ENCODE measurements around the gene CASK. TPM values are rescaled to one million over a fixed set of nuclear protein-coding genes. Genes with fewer than 3 reads are reported as not detected.

CASK gene
- total and polyA plus RNA-seq, 10 donors: 4.7 to 63.7 (median 42.8) TPM

- H3K4me1 ChIP-seq: peaks cover 0 to 7% (median 0%) of the 10 kb centered on the region in 6 donors
- H3K27me3 ChIP-seq (replicated peaks in 1 of 7): no peaks in the 10 kb centered on the region
- DNase-seq: no peak
- H3K4me3 ChIP-seq: no peak overlapping the region
- peaks cover 0 to 3% (median 0%) of the 10 kb centered on the region in 8 donors for H3K9me3 ChIP-seq
- 63 to 92% (median 82%) methylated on average over 1 of the region's 1 CpG for WGBS, 5 donors
- TF ChIP-seq POLR2A (IDR thresholded peaks at IDR 0.05): no peak
- TF ChIP-seq POLR2AphosphoS5 (IDR thresholded peaks at IDR 0.05): no peak
- TF ChIP-seq CTCF (IDR thresholded peaks at IDR 0.05 in 8 of 11, conservative IDR thresholded peaks at IDR 0.05 in 3 of 11): no peak
- no peak overlapping the region for H3K27ac ChIP-seq
- H3K36me3 ChIP-seq: no peaks in the 10 kb centered on the region
- intact Hi-C loops (cut with DNase I; ENCODE audit: low total_unique reads): no loop called here
These were observed 144.3 kb downstream of the CASK start for GRCh38 chrX:41779030-41779564.

DNA sequence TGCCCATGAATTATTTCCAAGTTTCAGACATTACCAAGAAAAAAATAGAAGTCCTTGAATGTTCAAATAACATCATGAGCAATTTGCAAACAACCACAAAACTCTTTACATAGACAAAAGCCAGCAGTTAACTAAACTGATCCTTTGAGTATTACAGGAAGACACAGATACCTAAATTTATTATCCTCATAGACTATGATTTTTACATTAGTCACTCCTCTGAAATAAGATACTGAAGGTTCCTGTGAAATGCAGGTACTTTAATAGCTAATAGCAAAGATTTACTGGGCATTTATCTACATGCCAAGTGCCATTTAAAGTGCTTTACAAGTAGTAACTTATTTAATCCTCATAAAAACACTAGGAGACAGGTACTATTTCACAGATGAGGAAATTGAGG is 161.7 kb downstream of the CASK start:
- H3K27ac ChIP-seq: no peak overlapping the region
- DNase-seq: no peak
- TF ChIP-seq CTCF (IDR thresholded peaks at IDR 0.05 in 8 of 11, conservative IDR thresholded peaks at IDR 0.05 in 3 of 11) (no peak), POLR2AphosphoS5 (IDR thresholded peaks at IDR 0.05) (no peak), POLR2A (IDR thresholded peaks at IDR 0.05) (no peak)
- no peaks in the 10 kb centered on the region for H3K4me1 ChIP-seq
- intact Hi-C loops (cut with DNase I; ENCODE audit: low total_unique reads): no loop called here
- no peak overlapping the region for H3K4me3 ChIP-seq
- H3K27me3 ChIP-seq (replicated peaks in 1 of 7): no peaks in the 10 kb centered on the region
- H3K9me3 ChIP-seq: no peaks in the 10 kb centered on the region
- no peaks in the 10 kb centered on the region for H3K36me3 ChIP-seq

DNA sequence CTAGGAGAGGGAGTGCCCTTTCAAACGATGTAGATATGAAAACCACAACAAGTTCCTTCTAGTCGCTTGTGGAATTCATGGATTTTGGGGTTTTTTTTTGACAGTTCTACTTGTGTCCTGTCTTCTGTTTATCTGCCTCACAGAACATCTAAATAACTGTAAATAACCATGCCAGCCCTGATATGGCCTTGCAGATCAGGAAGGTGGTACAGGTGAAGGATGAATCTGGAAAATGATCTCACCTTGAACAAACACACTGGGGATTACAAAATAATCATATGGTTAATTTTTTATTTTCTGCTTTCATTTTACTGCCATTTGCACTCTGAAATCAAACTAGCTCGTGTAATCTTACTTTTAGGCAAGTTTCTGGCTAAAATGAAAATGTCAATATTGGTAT is 162.2 kb downstream of the CASK start:
- intact Hi-C loops (cut with DNase I; ENCODE audit: low total_unique reads): no loop called here
- no peaks in the 10 kb centered on the region for H3K4me1 ChIP-seq
- H3K4me3 ChIP-seq: no peak overlapping the region
- no peaks in the 10 kb centered on the region for H3K36me3 ChIP-seq
- TF ChIP-seq POLR2A (IDR thresholded peaks at IDR 0.05): no peak
- no peak for TF ChIP-seq POLR2AphosphoS5 (IDR thresholded peaks at IDR 0.05)
- TF ChIP-seq CTCF (IDR thresholded peaks at IDR 0.05 in 8 of 11, conservative IDR thresholded peaks at IDR 0.05 in 3 of 11): no peak
- 35 to 54% (median 42%) methylated on average over 3 of the region's 3 CpGs for WGBS, 5 donors
- no peaks in the 10 kb centered on the region for H3K27me3 ChIP-seq (replicated peaks in 1 of 7)
- H3K9me3 ChIP-seq: no peaks in the 10 kb centered on the region
- no peak for DNase-seq
- no peak overlapping the region for H3K27ac ChIP-seq

DNA sequence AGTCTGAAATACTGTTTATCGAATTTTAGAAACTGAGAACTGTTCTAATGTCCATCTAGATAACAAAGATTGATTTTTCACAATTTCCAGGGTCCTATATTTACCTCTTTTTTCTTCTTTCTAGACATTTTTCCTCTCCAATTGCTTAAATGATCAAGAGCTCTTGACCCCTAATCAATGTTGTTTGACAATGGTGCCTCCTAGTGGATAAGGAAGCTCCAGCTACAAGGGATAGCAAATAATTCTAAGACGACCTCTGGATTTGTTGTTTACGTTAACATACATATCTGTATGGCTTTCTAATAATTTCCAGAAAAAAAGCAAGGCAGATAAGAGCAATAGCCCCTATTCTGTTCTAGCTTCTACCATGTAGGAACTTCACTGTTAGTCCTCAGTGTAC is 163.5 kb downstream of the CASK start:
- WGBS, 5 donors: 39 to 71% (median 58%) methylated on average over 3 of the region's 3 CpGs
- TF ChIP-seq CTCF (IDR thresholded peaks at IDR 0.05 in 8 of 11, conservative IDR thresholded peaks at IDR 0.05 in 3 of 11) (peak in 9 of 11 experiments; percentile 25 to 57 (median 48)), POLR2A (IDR thresholded peaks at IDR 0.05) (no peak)
- Histone ChIP-seq H3K4me3 (no peak overlapping the region), H3K4me1 (no peaks in the 10 kb centered on the region), H3K9me3 (no peaks in the 10 kb centered on the region), H3K27ac (no peak overlapping the region), H3K36me3 (no peaks in the 10 kb centered on the region), H3K27me3 (replicated peaks in 1 of 7) (no peaks in the 10 kb centered on the region)
- intact Hi-C loops (cut with DNase I; ENCODE audit: low total_unique reads): loop anchor here (10.0 kb wide), 1 partner anchor 205 kb away; no protein-coding TSS in a partner anchor
- DNase-seq: no peak
